H1 (cell line): ENCODE results near the gene TBC1D22B. TPM values are rescaled to one million over a fixed set of nuclear protein-coding genes. Genes with fewer than 3 reads are reported as not detected.

ENCODE experiments used
- EGR1 ChIP-seq: IDR thresholded peaks from 2 replicates; pipeline ENCODE4 v1.6.1; 2011; ENCODE audit warnings: low read depth, low read length, borderline replicate concordance
- FOSL1 ChIP-seq: IDR thresholded peaks from 2 replicates; pipeline ENCODE4 v1.6.1; 2011; ENCODE audit warnings: mild to moderate bottlenecking, low read depth, low read length, moderate library complexity; ENCODE audit not compliant: insufficient read depth
- JUND ChIP-seq: IDR thresholded peaks from 2 replicates; pipeline ENCODE4 v1.6.1; 2011; ENCODE audit warnings: mild to moderate bottlenecking, improper control_type of control experiment, low read length
- POLR2AphosphoS5 ChIP-seq: IDR thresholded peaks from 2 replicates; pipeline ENCODE4 v1.6.1; 2011; ENCODE audit warnings: low read depth, low read length
- RXRA ChIP-seq: IDR thresholded peaks from 2 replicates; pipeline ENCODE4 v1.6.1; 2011; ENCODE audit warnings: low read depth, mild to moderate bottlenecking, low read length, moderate library complexity; ENCODE audit not compliant: insufficient read depth
- SIRT6 ChIP-seq: IDR thresholded peaks from one replicate; pipeline ENCODE4 v1.7.1; 2012; ENCODE audit warnings: low read length, inconsistent platforms
- TBP ChIP-seq: IDR thresholded peaks from 2 replicates; pipeline ENCODE4 v1.6.1; 2011; ENCODE audit warnings: low read depth, low read length, improper control_type of control experiment
- polyA plus RNA-seq, 7 experiments: library from polyadenylated mRNA; depleted of rRNA in 3 of 7; stranded (reverse) in 5 of 7; unstranded in 2 of 7; fragments of >200 nt in 5 of 7; fragments of 200-250 nt in 2 of 7; gene quantifications; 1 replicate in 5 of 7; 2 replicates in 1 of 7; 4 replicates in 1 of 7; pipeline versions ENCODE4 v1.2.1 to v1.2.3, GENCODE V29; 2011 to 2013; ENCODE audit warnings: missing spikeins in 2 of 7, mixed read lengths in 2 of 7
- total RNA-seq: library from RNA; stranded (reverse); fragmentation: NEBNext Ultra II Directional; extraction: Animal tissue kit (Norgen Biotek cat#: 25700); gene quantifications from 2 replicates; pipeline ENCODE4 v1.2.1, GENCODE V29; 2021
- TF ChIP-seq, protein P1 (sequence below): fragments of 300-600 bp; sonication (generic); IDR thresholded peaks from 2 replicates; pipeline ENCODE4 v1.7.1; 2012; ENCODE audit warnings: low read length, moderate library complexity, mild to moderate bottlenecking, inconsistent platforms; ENCODE audit not compliant: insufficient replicate concordance

The TBC1D22B gene
- total and polyA plus RNA-seq, 2 of the 8 experiments (the other 6 are each of a cell fraction or from before 2014, with no cell fraction given) = 10.1 to 17.4 TPM

DNA sequence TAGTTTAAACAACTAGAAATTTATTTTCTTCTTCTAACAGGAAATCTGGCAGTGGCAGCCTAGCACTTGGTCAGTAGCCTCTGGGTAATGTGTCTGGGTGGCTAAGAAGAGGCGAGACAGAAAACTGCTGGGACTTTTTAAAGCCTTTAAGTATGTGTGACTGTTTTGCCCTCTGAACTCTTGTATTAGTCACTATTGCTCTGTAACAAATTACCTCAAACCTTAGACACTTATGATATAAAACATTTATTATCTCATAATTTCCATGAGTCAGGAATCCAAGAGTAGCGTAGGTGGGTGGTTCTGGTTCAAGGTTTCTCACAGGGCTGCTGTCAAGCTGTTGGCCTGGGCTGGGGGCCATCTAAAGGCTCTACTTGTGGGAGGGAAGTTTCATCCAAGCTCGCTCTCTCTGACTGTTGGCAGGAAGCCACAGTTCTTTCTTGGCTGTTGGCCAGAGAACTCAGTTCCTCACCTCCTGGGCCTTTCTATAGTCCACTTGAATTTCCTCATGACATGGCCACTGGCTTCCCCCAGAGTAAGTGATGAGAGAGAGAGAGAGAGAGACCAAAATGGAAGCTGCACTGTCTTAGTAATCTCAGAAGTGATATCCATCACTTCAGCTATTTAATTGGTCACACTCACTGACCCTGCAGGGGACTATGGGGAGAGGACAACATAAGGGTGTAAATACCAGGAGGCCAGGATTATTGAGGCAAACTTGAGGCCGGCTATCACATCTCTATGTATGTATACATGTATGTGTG is 17.4 kb upstream of the TBC1D22B start (continued):
- TF ChIP-seq, protein P1, sequence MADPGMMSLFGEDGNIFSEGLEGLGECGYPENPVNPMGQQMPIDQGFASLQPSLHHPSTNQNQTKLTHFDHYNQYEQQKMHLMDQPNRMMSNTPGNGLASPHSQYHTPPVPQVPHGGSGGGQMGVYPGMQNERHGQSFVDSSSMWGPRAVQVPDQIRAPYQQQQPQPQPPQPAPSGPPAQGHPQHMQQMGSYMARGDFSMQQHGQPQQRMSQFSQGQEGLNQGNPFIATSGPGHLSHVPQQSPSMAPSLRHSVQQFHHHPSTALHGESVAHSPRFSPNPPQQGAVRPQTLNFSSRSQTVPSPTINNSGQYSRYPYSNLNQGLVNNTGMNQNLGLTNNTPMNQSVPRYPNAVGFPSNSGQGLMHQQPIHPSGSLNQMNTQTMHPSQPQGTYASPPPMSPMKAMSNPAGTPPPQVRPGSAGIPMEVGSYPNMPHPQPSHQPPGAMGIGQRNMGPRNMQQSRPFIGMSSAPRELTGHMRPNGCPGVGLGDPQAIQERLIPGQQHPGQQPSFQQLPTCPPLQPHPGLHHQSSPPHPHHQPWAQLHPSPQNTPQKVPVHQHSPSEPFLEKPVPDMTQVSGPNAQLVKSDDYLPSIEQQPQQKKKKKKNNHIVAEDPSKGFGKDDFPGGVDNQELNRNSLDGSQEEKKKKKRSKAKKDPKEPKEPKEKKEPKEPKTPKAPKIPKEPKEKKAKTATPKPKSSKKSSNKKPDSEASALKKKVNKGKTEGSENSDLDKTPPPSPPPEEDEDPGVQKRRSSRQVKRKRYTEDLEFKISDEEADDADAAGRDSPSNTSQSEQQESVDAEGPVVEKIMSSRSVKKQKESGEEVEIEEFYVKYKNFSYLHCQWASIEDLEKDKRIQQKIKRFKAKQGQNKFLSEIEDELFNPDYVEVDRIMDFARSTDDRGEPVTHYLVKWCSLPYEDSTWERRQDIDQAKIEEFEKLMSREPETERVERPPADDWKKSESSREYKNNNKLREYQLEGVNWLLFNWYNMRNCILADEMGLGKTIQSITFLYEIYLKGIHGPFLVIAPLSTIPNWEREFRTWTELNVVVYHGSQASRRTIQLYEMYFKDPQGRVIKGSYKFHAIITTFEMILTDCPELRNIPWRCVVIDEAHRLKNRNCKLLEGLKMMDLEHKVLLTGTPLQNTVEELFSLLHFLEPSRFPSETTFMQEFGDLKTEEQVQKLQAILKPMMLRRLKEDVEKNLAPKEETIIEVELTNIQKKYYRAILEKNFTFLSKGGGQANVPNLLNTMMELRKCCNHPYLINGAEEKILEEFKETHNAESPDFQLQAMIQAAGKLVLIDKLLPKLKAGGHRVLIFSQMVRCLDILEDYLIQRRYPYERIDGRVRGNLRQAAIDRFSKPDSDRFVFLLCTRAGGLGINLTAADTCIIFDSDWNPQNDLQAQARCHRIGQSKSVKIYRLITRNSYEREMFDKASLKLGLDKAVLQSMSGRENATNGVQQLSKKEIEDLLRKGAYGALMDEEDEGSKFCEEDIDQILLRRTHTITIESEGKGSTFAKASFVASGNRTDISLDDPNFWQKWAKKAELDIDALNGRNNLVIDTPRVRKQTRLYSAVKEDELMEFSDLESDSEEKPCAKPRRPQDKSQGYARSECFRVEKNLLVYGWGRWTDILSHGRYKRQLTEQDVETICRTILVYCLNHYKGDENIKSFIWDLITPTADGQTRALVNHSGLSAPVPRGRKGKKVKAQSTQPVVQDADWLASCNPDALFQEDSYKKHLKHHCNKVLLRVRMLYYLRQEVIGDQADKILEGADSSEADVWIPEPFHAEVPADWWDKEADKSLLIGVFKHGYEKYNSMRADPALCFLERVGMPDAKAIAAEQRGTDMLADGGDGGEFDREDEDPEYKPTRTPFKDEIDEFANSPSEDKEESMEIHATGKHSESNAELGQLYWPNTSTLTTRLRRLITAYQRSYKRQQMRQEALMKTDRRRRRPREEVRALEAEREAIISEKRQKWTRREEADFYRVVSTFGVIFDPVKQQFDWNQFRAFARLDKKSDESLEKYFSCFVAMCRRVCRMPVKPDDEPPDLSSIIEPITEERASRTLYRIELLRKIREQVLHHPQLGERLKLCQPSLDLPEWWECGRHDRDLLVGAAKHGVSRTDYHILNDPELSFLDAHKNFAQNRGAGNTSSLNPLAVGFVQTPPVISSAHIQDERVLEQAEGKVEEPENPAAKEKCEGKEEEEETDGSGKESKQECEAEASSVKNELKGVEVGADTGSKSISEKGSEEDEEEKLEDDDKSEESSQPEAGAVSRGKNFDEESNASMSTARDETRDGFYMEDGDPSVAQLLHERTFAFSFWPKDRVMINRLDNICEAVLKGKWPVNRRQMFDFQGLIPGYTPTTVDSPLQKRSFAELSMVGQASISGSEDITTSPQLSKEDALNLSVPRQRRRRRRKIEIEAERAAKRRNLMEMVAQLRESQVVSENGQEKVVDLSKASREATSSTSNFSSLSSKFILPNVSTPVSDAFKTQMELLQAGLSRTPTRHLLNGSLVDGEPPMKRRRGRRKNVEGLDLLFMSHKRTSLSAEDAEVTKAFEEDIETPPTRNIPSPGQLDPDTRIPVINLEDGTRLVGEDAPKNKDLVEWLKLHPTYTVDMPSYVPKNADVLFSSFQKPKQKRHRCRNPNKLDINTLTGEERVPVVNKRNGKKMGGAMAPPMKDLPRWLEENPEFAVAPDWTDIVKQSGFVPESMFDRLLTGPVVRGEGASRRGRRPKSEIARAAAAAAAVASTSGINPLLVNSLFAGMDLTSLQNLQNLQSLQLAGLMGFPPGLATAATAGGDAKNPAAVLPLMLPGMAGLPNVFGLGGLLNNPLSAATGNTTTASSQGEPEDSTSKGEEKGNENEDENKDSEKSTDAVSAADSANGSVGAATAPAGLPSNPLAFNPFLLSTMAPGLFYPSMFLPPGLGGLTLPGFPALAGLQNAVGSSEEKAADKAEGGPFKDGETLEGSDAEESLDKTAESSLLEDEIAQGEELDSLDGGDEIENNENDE = no peak
- TF ChIP-seq FOSL1 (no peak), EGR1 (no peak), SIRT6 (no peak), TBP (no peak), JUND (no peak), RXRA (no peak), POLR2AphosphoS5 (no peak)
